Measurements from ENCODE around the gene SGPL1.

Gene SGPL1

GRCh38 chr10:70780370-70780760 is 35.4 kb upstream of the SGPL1 start:
- no peak overlapping the region for H3K27ac ChIP-seq
- no peak overlapping the region for H3K4me3 ChIP-seq
- no peaks in the 10 kb centered on the region for H3K9me3 ChIP-seq
- no peaks in the 10 kb centered on the region for H3K27me3 ChIP-seq
- no peaks in the 10 kb centered on the region for H3K36me3 ChIP-seq
- TF ChIP-seq, protein P1, sequence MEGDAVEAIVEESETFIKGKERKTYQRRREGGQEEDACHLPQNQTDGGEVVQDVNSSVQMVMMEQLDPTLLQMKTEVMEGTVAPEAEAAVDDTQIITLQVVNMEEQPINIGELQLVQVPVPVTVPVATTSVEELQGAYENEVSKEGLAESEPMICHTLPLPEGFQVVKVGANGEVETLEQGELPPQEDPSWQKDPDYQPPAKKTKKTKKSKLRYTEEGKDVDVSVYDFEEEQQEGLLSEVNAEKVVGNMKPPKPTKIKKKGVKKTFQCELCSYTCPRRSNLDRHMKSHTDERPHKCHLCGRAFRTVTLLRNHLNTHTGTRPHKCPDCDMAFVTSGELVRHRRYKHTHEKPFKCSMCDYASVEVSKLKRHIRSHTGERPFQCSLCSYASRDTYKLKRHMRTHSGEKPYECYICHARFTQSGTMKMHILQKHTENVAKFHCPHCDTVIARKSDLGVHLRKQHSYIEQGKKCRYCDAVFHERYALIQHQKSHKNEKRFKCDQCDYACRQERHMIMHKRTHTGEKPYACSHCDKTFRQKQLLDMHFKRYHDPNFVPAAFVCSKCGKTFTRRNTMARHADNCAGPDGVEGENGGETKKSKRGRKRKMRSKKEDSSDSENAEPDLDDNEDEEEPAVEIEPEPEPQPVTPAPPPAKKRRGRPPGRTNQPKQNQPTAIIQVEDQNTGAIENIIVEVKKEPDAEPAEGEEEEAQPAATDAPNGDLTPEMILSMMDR (IDR thresholded peaks at IDR 0.05): no peak
- H3K4me1 ChIP-seq: no peaks in the 10 kb centered on the region
- no peak for DNase-seq
- intact Hi-C loops (cut with DNase I; ENCODE audit: low total_unique reads): no loop called here

DNA sequence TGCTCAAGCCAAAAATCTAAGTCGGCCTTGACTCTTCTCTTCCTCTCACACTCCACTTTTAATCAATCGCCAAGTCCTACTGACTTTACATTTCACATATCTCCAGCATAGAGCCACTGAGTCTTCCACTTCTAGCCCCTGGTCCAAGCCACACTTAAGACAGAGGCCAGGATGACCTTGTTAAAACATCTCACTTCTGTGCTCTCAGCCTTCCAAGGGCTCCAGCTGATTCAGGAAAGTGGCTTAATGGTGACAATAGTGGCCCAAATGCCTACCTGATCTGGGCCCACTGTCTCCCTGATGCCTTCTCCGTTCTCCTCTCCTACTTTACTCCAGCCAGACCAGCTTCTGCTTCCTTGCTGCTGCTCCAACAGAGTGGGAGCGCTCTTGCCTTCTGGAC is 35.0 kb upstream of the SGPL1 start:
- TF ChIP-seq, protein P1 (IDR thresholded peaks at IDR 0.05): no peak
- Histone ChIP-seq H3K36me3 (no peaks in the 10 kb centered on the region), H3K4me3 (no peak overlapping the region), H3K9me3 (no peaks in the 10 kb centered on the region), H3K4me1 (no peaks in the 10 kb centered on the region), H3K27me3 (no peaks in the 10 kb centered on the region), H3K27ac (no peak overlapping the region)
- DNase-seq: no peak
- intact Hi-C loops (cut with DNase I; ENCODE audit: low total_unique reads): no loop called here

GRCh38 chr10:70781461-70782051 is 34.2 kb upstream of the SGPL1 start:
- intact Hi-C loops (cut with DNase I; ENCODE audit: low total_unique reads): no loop called here
- Histone ChIP-seq H3K27ac (no peak overlapping the region), H3K27me3 (no peaks in the 10 kb centered on the region), H3K4me3 (no peak overlapping the region), H3K36me3 (no peaks in the 10 kb centered on the region), H3K9me3 (no peaks in the 10 kb centered on the region), H3K4me1 (no peaks in the 10 kb centered on the region)
- TF ChIP-seq, protein P1 (IDR thresholded peaks at IDR 0.05): no peak
- no peak for DNase-seq

GRCh38 chr10:70782086-70782745 is 33.5 kb upstream of the SGPL1 start:
- Histone ChIP-seq H3K9me3 (no peaks in the 10 kb centered on the region), H3K4me3 (no peak overlapping the region), H3K4me1 (no peaks in the 10 kb centered on the region), H3K27ac (no peak overlapping the region), H3K27me3 (no peaks in the 10 kb centered on the region), H3K36me3 (no peaks in the 10 kb centered on the region)
- no peak for DNase-seq
- TF ChIP-seq, protein P1 (IDR thresholded peaks at IDR 0.05): no peak
- intact Hi-C loops (cut with DNase I; ENCODE audit: low total_unique reads): no loop called here

DNA sequence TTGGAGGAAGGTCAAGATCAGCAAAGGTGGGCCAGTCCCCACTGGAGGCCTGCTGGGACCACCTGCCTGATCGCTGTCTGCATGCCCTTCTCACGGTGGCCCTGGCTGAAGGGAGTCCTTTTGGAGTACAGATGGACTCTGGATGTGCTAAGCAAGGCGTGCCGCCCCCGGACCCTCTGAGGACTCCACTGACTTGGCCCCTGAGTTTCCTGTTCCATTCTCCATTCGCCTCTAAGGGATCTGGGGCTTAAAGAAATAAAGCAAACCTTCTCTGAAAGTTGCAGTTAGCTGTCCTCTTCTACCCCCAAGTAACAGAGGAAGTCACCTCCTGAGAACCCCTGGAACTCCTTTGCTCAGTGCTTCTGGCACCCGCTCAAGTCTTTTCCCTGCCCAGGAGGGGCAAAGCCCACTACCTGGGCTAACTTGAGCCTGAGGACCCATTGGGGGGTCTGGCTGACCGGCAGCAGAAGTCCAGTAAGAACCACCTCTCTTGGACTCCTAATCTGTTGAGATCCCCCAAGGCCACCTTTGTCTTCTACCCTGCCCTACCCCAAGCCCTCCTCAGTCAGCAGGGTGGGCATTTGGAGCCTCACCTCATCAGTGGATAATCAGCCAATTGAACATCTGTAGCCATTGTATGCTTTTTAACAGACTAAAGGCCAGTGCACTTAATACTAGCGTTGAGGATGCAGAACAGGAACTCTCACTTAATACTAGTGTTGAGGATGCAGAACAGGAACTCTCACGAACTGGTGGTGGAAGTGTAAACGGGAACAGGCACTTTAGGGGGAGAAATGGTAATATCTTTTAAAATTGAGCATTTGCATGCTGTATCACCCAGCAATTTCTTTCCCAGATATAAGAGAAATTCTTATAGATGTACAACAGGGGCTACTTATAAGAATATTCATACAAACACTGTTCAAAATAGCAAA is 32.7 kb upstream of the SGPL1 start:
- TF ChIP-seq, protein P1 (IDR thresholded peaks at IDR 0.05): no peak
- no peaks in the 10 kb centered on the region for H3K4me1 ChIP-seq
- DNase-seq: no peak
- H3K9me3 ChIP-seq: no peaks in the 10 kb centered on the region
- H3K36me3 ChIP-seq: no peaks in the 10 kb centered on the region
- H3K27ac ChIP-seq: no peak overlapping the region
- no peak overlapping the region for H3K4me3 ChIP-seq
- no peaks in the 10 kb centered on the region for H3K27me3 ChIP-seq
- intact Hi-C loops (cut with DNase I; ENCODE audit: low total_unique reads): no loop called here

Measured in tibial artery (tissue), 4 donors.